Mesothelial cell of epicardium (in vitro differentiated cells): ENCODE measurements around the gene DENND6B. TPM values are rescaled to one million over a fixed set of nuclear protein-coding genes. Genes with fewer than 3 reads are reported as not detected.
"Not testable (repeated sequence)": the region's sequence is repeated elsewhere in the genome, so short reads cannot be mapped to it uniquely, and the experiment has no call there.

ENCODE experiments used
- DNase-seq, 2 experiments: peaks; one replicate each; pipeline ENCODE4 v3.0.0; 2021; ENCODE audit warnings: low spot score in 2 of 2; ENCODE audit not compliant: unreplicated experiment in 2 of 2
- H3K27ac Mint-ChIP-seq: 2 replicates; pipeline ENCODE4 v1.8.0; 2021; ENCODE audit warnings: mixed read lengths
- H3K27me3 Mint-ChIP-seq: 2 replicates; pipeline ENCODE4 v1.8.0; 2021; ENCODE audit warnings: low read depth, mixed read lengths
- H3K36me3 Mint-ChIP-seq: 2 replicates; pipeline ENCODE4 v1.8.0; 2021; ENCODE audit warnings: mixed read lengths
- H3K4me1 Mint-ChIP-seq: 2 replicates; pipeline ENCODE4 v1.8.0; 2021; ENCODE audit warnings: mixed read lengths
- H3K4me3 Mint-ChIP-seq: 2 replicates; pipeline ENCODE4 v1.8.0; 2021; ENCODE audit warnings: mild to moderate bottlenecking, moderate library complexity, mixed read lengths
- H3K9me3 Mint-ChIP-seq: 2 replicates; pipeline ENCODE4 v1.8.0; 2021; ENCODE audit warnings: mixed read lengths
- CTCF ChIP-seq: fragments of 200-600 bp; sonication (generic); IDR thresholded peaks from one replicate; pipeline ENCODE4 v1.5.0; 2021; ENCODE audit warnings: antibody characterized with exemption; ENCODE audit not compliant: unreplicated experiment
- total RNA-seq: library from RNA; stranded (reverse); gene quantifications from 3 replicates; pipeline ENCODE4 v1.2.1, GENCODE V29; 2021

DENND6B gene
- total RNA-seq, 1 donor from 2014 or later, result 19.2 TPM

DNA sequence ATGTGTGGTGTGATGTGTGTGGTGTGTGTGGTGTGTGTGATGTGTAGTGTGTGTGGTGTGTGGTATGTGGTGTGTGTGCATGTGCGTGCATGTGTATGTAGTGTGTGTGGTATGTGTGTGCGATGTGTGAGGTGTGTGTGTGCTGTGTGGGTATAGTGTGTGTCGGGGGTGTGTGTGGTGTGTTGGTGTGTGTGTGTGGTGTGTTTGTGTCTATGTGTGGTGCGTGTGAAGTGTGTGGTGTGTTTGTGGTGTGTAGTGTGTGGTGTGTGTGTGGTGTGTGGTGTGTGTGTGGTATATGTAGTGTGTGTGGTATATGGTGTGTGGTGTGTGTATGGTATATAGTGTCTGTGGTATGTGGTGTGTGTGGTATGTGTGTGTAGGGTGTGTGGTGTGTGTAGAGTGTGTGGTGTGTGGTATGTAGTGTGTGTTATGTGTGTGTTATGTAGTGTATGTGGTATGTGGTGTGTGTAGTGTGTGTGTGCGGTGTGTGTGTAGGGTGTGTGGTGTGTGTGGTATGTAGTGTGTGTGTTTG lies 11.3 kb upstream of the DENND6B start:
- H3K9me3 Mint-ChIP-seq, result no peaks in the 10 kb centered on the region
- no peaks in the 10 kb centered on the region for H3K36me3 Mint-ChIP-seq
- peaks cover 7% of the 10 kb centered on the region for H3K4me1 Mint-ChIP-seq
- DNase-seq, result no peak
- no peak for TF ChIP-seq CTCF
- no peaks in the 10 kb centered on the region for H3K27me3 Mint-ChIP-seq
- H3K4me3 Mint-ChIP-seq, result no peak overlapping the region
- H3K27ac Mint-ChIP-seq, result no peak overlapping the region

GRCh38 chr22:50337262-50338041 lies 10.6 kb upstream of the DENND6B start:
- Mint-ChIP-seq H3K9me3 (no peaks in the 10 kb centered on the region), H3K27me3 (no peaks in the 10 kb centered on the region), H3K36me3 (no peaks in the 10 kb centered on the region), H3K27ac (no peak overlapping the region), H3K4me1 (peaks cover 5% of the 10 kb centered on the region), H3K4me3 (no peak overlapping the region)
- no peak for TF ChIP-seq CTCF
- DNase-seq, result no peak

- H3K4me1 Mint-ChIP-seq, H3K36me3 Mint-ChIP-seq, H3K9me3 Mint-ChIP-seq, H3K4me3 Mint-ChIP-seq, H3K27me3 Mint-ChIP-seq, DNase-seq, H3K27ac Mint-ChIP-seq: not testable (repeated sequence)
Measured at GRCh38 chr22:50334433-50334832, 7.6 kb upstream of the DENND6B start.

DNA sequence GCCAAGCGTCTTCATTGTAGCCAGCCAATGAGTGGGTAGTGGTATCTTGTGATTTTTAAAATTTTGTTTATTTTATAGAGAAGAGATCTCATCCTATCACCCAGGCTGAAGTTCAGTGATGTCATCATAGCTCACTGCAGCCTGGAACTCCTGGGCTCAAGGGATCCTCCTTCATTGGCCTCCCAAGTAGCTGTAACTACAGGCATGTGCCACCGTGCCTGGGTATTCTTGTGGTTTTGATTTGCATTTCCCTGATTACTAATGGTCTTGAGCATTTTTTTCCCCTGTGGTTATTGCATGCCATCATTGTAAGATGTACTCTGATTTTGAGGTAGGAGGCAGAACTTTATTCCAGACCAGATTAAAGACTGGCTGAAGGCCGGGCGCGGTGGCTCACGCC lies 2.4 kb upstream of the DENND6B start:
- no peak for TF ChIP-seq CTCF
- H3K27ac Mint-ChIP-seq, result no peak overlapping the region
- H3K36me3 Mint-ChIP-seq, result no peaks in the 10 kb centered on the region
- no peak overlapping the region for H3K4me3 Mint-ChIP-seq
- H3K4me1 Mint-ChIP-seq, result peaks cover 11% of the 10 kb centered on the region
- no peaks in the 10 kb centered on the region for H3K27me3 Mint-ChIP-seq
- no peaks in the 10 kb centered on the region for H3K9me3 Mint-ChIP-seq
- no peak for DNase-seq

DNA sequence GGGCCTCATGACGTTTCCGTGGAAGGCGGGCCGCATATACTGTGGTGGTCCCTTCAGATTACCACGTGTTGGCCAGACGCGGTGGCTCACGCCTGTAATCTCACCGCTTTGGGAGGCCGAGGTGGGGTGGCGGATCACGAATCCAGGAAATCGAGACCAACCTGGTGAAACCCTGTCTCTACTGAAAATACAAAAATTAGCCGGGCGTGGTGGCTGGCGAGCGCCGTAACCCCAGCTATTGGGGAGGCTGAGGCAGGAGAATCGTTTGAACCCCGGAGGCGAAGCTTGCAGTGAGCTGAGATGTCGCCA lies 853 bp upstream of the DENND6B start:
- peak overlapping the region; percentile 76 for H3K27ac Mint-ChIP-seq
- no peak for TF ChIP-seq CTCF
- no peaks in the 10 kb centered on the region for H3K36me3 Mint-ChIP-seq
- DNase-seq, result no peak
- H3K4me3 Mint-ChIP-seq, result peak overlapping the region; percentile 71
- no peaks in the 10 kb centered on the region for H3K27me3 Mint-ChIP-seq
- no peaks in the 10 kb centered on the region for H3K9me3 Mint-ChIP-seq
- H3K4me1 Mint-ChIP-seq, result peaks cover 11% of the 10 kb centered on the region

GRCh38 chr22:50326225-50326955 lies 422 bp downstream of the DENND6B start:
- no peak for DNase-seq
- peak overlapping the region; percentile 64 for H3K27ac Mint-ChIP-seq
- peaks cover 11% of the 10 kb centered on the region for H3K4me1 Mint-ChIP-seq
- no peaks in the 10 kb centered on the region for H3K27me3 Mint-ChIP-seq
- no peak for TF ChIP-seq CTCF
- H3K36me3 Mint-ChIP-seq, result no peaks in the 10 kb centered on the region
- no peaks in the 10 kb centered on the region for H3K9me3 Mint-ChIP-seq
- peak overlapping the region; percentile 89 for H3K4me3 Mint-ChIP-seq
